Liver (tissue), 3 donors: ENCODE data around the gene NSMCE4A.

Source experiments
- CTCF ChIP-seq: fragments of 150-350 bp; IDR thresholded peaks from 2 replicates; pipeline ENCODE4 v1.5.1; 2017; ENCODE audit warnings: improper control_type of control experiment, low read depth, low read length; ENCODE audit not compliant: missing input control
- NR2F2 ChIP-seq: IDR thresholded peaks from 2 replicates; pipeline ENCODE4 v1.6.1; 2016; ENCODE audit warnings: antibody characterized with exemption
- TAF1 ChIP-seq: conservative IDR thresholded peaks from 2 replicates; pipeline ENCODE4 v1.6.1; 2016; ENCODE audit warnings: antibody characterized with exemption, mild to moderate bottlenecking
- donor health status: healthy.
- donor health status: healthy.

- TF ChIP-seq TAF1, result no peak
- TF ChIP-seq CTCF, result no peak
- no peak for TF ChIP-seq NR2F2
Measured at GRCh38 chr10:121956111-121957061, 18.6 kb downstream of the NSMCE4A start.
